ENCODE results near the gene CARNS1.
A peak's percentile ranks its signal among the peaks of the same experiment; 100 is the strongest.

Gene CARNS1

GRCh38 chr11:67382276-67383136 is 33.0 kb upstream of the CARNS1 start:
- Histone ChIP-seq H3K9me3 (ENCODE audit: low read length) (no peaks in the 10 kb centered on the region), H3K36me3 (ENCODE audit: insufficient read depth, low read length) (no peaks in the 10 kb centered on the region), H3K4me3 (ENCODE audit: low read length) (no peak overlapping the region), H3K4me1 (ENCODE audit: insufficient read depth, low read length) (no peaks in the 10 kb centered on the region), H3K27me3 (ENCODE audit: insufficient read depth, low read length) (no peaks in the 10 kb centered on the region), H2AFZ (ENCODE audit: low read depth, low read length) (no peak overlapping the region)

- Histone ChIP-seq H3K9me3 (ENCODE audit: low read length) (no peaks in the 10 kb centered on the region), H2AFZ (ENCODE audit: low read depth, low read length) (no peak overlapping the region), H3K4me1 (ENCODE audit: insufficient read depth, low read length) (no peaks in the 10 kb centered on the region), H3K27me3 (ENCODE audit: insufficient read depth, low read length) (no peaks in the 10 kb centered on the region), H3K4me3 (ENCODE audit: low read length) (no peak overlapping the region), H3K36me3 (ENCODE audit: insufficient read depth, low read length) (no peaks in the 10 kb centered on the region)
Measured at GRCh38 chr11:67384851-67385366, 30.6 kb upstream of the CARNS1 start.

GRCh38 chr11:67387069-67387468 is 28.4 kb upstream of the CARNS1 start:
- H3K4me3 ChIP-seq (ENCODE audit: low read length), result no peak overlapping the region
- H3K9me3 ChIP-seq (ENCODE audit: low read length), result no peaks in the 10 kb centered on the region
- H3K27me3 ChIP-seq (ENCODE audit: insufficient read depth, low read length), result no peaks in the 10 kb centered on the region
- H3K4me1 ChIP-seq (ENCODE audit: insufficient read depth, low read length), result peaks cover 8% of the 10 kb centered on the region
- no peaks in the 10 kb centered on the region for H3K36me3 ChIP-seq (ENCODE audit: insufficient read depth, low read length)
- H2AFZ ChIP-seq (ENCODE audit: low read depth, low read length), result no peak overlapping the region

GRCh38 chr11:67387518-67387917 is 28.0 kb upstream of the CARNS1 start:
- Histone ChIP-seq H3K27me3 (ENCODE audit: insufficient read depth, low read length) (no peaks in the 10 kb centered on the region), H3K4me1 (ENCODE audit: insufficient read depth, low read length) (peaks cover 11% of the 10 kb centered on the region), H3K4me3 (ENCODE audit: low read length) (no peak overlapping the region), H3K9me3 (ENCODE audit: low read length) (no peaks in the 10 kb centered on the region), H3K36me3 (ENCODE audit: insufficient read depth, low read length) (no peaks in the 10 kb centered on the region), H2AFZ (ENCODE audit: low read depth, low read length) (no peak overlapping the region)

GRCh38 chr11:67389477-67389876 is 26.0 kb upstream of the CARNS1 start:
- H2AFZ ChIP-seq (ENCODE audit: low read depth, low read length), result no peak overlapping the region
- no peaks in the 10 kb centered on the region for H3K9me3 ChIP-seq (ENCODE audit: low read length)
- H3K36me3 ChIP-seq (ENCODE audit: insufficient read depth, low read length), result peaks cover 4% of the 10 kb centered on the region
- peaks cover 14% of the 10 kb centered on the region for H3K4me1 ChIP-seq (ENCODE audit: insufficient read depth, low read length)
- H3K27me3 ChIP-seq (ENCODE audit: insufficient read depth, low read length), result no peaks in the 10 kb centered on the region
- H3K4me3 ChIP-seq (ENCODE audit: low read length), result no peak overlapping the region

- peaks cover 14% of the 10 kb centered on the region for H3K4me1 ChIP-seq (ENCODE audit: insufficient read depth, low read length)
- H3K4me3 ChIP-seq (ENCODE audit: low read length), result peak overlapping the region; percentile 86
- H2AFZ ChIP-seq (ENCODE audit: low read depth, low read length), result peak overlapping the region; percentile 52
- no peaks in the 10 kb centered on the region for H3K9me3 ChIP-seq (ENCODE audit: low read length)
- no peaks in the 10 kb centered on the region for H3K27me3 ChIP-seq (ENCODE audit: insufficient read depth, low read length)
- H3K36me3 ChIP-seq (ENCODE audit: insufficient read depth, low read length), result peaks cover 8% of the 10 kb centered on the region
Measured at GRCh38 chr11:67390947-67391303, 24.6 kb upstream of the CARNS1 start.

- peaks cover 14% of the 10 kb centered on the region for H3K4me1 ChIP-seq (ENCODE audit: insufficient read depth, low read length)
- no peaks in the 10 kb centered on the region for H3K9me3 ChIP-seq (ENCODE audit: low read length)
- peak within 1 kb of the TSS; percentile 52 for H2AFZ ChIP-seq (ENCODE audit: low read depth, low read length)
- H3K4me3 ChIP-seq (ENCODE audit: low read length), result peak within 1 kb of the TSS; percentile 86
- H3K27me3 ChIP-seq (ENCODE audit: insufficient read depth, low read length), result no peaks in the 10 kb centered on the region
- H3K36me3 ChIP-seq (ENCODE audit: insufficient read depth, low read length), result peaks cover 12% of the 10 kb centered on the region
Measured at GRCh38 chr11:67391304-67392182, 23.9 kb upstream of the CARNS1 start, which contains the start of gene RAD9A. TSS of gene RAD9A (plus strand) at chr11:67391986. CDS start at chr11:67392045, 59 bp downstream.

GRCh38 chr11:67392183-67392715 is 23.2 kb upstream of the CARNS1 start:
- peak overlapping the region; percentile 52 for H2AFZ ChIP-seq (ENCODE audit: low read depth, low read length)
- H3K4me3 ChIP-seq (ENCODE audit: low read length), result peak overlapping the region; percentile 86
- H3K4me1 ChIP-seq (ENCODE audit: insufficient read depth, low read length), result peaks cover 14% of the 10 kb centered on the region
- H3K9me3 ChIP-seq (ENCODE audit: low read length), result no peaks in the 10 kb centered on the region
- no peaks in the 10 kb centered on the region for H3K27me3 ChIP-seq (ENCODE audit: insufficient read depth, low read length)
- H3K36me3 ChIP-seq (ENCODE audit: insufficient read depth, low read length), result peaks cover 15% of the 10 kb centered on the region

GRCh38 chr11:67393437-67393836 is 22.0 kb upstream of the CARNS1 start:
- Histone ChIP-seq H3K36me3 (ENCODE audit: insufficient read depth, low read length) (peaks cover 25% of the 10 kb centered on the region), H3K4me3 (ENCODE audit: low read length) (no peak overlapping the region), H3K27me3 (ENCODE audit: insufficient read depth, low read length) (no peaks in the 10 kb centered on the region), H2AFZ (ENCODE audit: low read depth, low read length) (no peak overlapping the region), H3K4me1 (ENCODE audit: insufficient read depth, low read length) (peaks cover 14% of the 10 kb centered on the region), H3K9me3 (ENCODE audit: low read length) (no peaks in the 10 kb centered on the region)

- peaks cover 31% of the 10 kb centered on the region for H3K36me3 ChIP-seq (ENCODE audit: insufficient read depth, low read length)
- no peaks in the 10 kb centered on the region for H3K27me3 ChIP-seq (ENCODE audit: insufficient read depth, low read length)
- H2AFZ ChIP-seq (ENCODE audit: low read depth, low read length), result no peak overlapping the region
- no peak overlapping the region for H3K4me3 ChIP-seq (ENCODE audit: low read length)
- no peaks in the 10 kb centered on the region for H3K9me3 ChIP-seq (ENCODE audit: low read length)
- H3K4me1 ChIP-seq (ENCODE audit: insufficient read depth, low read length), result peaks cover 14% of the 10 kb centered on the region
Measured at GRCh38 chr11:67393990-67394389, 21.5 kb upstream of the CARNS1 start.

GRCh38 chr11:67395555-67396258 is 19.8 kb upstream of the CARNS1 start:
- H3K36me3 ChIP-seq (ENCODE audit: insufficient read depth, low read length), result peaks cover 41% of the 10 kb centered on the region
- no peaks in the 10 kb centered on the region for H3K9me3 ChIP-seq (ENCODE audit: low read length)
- no peak overlapping the region for H2AFZ ChIP-seq (ENCODE audit: low read depth, low read length)
- no peaks in the 10 kb centered on the region for H3K27me3 ChIP-seq (ENCODE audit: insufficient read depth, low read length)
- H3K4me1 ChIP-seq (ENCODE audit: insufficient read depth, low read length), result peaks cover 20% of the 10 kb centered on the region
- no peak overlapping the region for H3K4me3 ChIP-seq (ENCODE audit: low read length)

GRCh38 chr11:67396259-67396581 is 19.3 kb upstream of the CARNS1 start:
- Histone ChIP-seq H3K4me1 (ENCODE audit: insufficient read depth, low read length) (peaks cover 19% of the 10 kb centered on the region), H3K4me3 (ENCODE audit: low read length) (no peak overlapping the region), H3K9me3 (ENCODE audit: low read length) (no peaks in the 10 kb centered on the region), H3K36me3 (ENCODE audit: insufficient read depth, low read length) (peaks cover 41% of the 10 kb centered on the region), H3K27me3 (ENCODE audit: insufficient read depth, low read length) (no peaks in the 10 kb centered on the region), H2AFZ (ENCODE audit: low read depth, low read length) (no peak overlapping the region)
